Mammary epithelial cell (primary cell): Measurements from ENCODE around the gene MFN2.

Experiments used
- EZH2 ChIP-seq: IDR thresholded peaks from 2 replicates; pipeline ENCODE4 v1.6.1; 2012; ENCODE audit warnings: low read length, inconsistent platforms, borderline replicate concordance
- TF ChIP-seq, protein P1 (sequence below), 2 donors: IDR thresholded peaks in 1 of 2; conservative IDR thresholded peaks in 1 of 2; 2 replicates each; pipeline ENCODE4 v1.5.1; 2011 to 2012; ENCODE audit warnings: inconsistent platforms in 2 of 2, low read length in 2 of 2, mild to moderate bottlenecking in 2 of 2, control low read depth in 1 of 2, low read depth in 1 of 2; ENCODE audit not compliant: insufficient read depth in 1 of 2; ENCODE audit errors: extremely low read depth in 1 of 2

DNA sequence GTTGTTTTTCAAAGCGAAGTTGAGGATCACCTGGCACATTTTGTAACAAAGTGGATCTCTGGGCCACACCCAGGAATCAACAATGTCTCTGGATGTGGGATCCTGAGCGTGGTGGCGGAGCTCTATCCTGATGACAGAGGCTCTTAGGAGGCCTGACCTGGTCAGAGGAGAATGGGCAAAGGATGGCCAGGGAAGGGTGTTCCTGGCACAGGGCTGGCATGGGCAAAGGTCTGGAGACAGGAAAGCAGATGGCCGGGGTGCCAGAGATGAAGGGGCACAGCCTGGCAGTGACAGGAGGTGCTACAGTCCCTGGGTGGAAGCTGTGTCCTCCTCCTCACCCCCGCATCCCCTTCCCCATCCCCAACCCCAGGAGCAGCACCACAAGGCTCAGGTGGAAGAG is 20.0 kb upstream of the MFN2 start:
- TF ChIP-seq, protein P1, sequence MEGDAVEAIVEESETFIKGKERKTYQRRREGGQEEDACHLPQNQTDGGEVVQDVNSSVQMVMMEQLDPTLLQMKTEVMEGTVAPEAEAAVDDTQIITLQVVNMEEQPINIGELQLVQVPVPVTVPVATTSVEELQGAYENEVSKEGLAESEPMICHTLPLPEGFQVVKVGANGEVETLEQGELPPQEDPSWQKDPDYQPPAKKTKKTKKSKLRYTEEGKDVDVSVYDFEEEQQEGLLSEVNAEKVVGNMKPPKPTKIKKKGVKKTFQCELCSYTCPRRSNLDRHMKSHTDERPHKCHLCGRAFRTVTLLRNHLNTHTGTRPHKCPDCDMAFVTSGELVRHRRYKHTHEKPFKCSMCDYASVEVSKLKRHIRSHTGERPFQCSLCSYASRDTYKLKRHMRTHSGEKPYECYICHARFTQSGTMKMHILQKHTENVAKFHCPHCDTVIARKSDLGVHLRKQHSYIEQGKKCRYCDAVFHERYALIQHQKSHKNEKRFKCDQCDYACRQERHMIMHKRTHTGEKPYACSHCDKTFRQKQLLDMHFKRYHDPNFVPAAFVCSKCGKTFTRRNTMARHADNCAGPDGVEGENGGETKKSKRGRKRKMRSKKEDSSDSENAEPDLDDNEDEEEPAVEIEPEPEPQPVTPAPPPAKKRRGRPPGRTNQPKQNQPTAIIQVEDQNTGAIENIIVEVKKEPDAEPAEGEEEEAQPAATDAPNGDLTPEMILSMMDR (conservative IDR thresholded peaks at IDR 0.05 in 1 of 2, IDR thresholded peaks at IDR 0.05 in 1 of 2; ENCODE audit: extremely low read depth in 1 of 2, insufficient read depth in 1 of 2, low read depth in 1 of 2, low read length in 2 of 2), result no peak
- TF ChIP-seq EZH2, result no peak
